ENCODE results near the gene TRIM34. TPM values are rescaled to one million over a fixed set of nuclear protein-coding genes. Genes with fewer than 3 reads are reported as not detected.

The TRIM34 gene
- polyA plus RNA-seq, 1 donor from 2014 or later = not detected

DNA sequence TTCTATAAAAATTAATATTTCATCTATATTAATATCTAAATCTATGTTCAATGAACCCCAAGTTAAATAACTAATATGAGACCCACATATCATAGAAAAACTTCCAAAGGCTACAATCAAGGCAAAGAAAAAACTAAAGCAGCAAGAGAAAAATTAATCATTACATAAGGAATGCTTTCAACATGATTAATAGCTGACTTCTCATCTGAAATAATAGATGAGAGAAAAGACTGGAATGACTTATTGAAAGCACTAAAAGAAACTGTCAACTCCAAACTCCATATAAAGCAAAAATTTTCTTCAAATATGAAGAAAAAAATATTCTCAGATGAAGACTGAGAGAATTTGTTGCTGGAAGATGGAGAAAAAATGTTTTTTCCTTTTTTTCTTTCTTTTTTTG lies 47.0 kb downstream of the TRIM34 start:
- no peak for TF ChIP-seq EZH2 (IDR thresholded peaks at IDR 0.05; ENCODE audit: borderline replicate concordance, insufficient read depth, low read length, poor library complexity, severe bottlenecking)
- no peak for TF ChIP-seq MXI1 (conservative IDR thresholded peaks at IDR 0.05; ENCODE audit: poor library complexity, severe bottlenecking)
- TF ChIP-seq, protein P1, sequence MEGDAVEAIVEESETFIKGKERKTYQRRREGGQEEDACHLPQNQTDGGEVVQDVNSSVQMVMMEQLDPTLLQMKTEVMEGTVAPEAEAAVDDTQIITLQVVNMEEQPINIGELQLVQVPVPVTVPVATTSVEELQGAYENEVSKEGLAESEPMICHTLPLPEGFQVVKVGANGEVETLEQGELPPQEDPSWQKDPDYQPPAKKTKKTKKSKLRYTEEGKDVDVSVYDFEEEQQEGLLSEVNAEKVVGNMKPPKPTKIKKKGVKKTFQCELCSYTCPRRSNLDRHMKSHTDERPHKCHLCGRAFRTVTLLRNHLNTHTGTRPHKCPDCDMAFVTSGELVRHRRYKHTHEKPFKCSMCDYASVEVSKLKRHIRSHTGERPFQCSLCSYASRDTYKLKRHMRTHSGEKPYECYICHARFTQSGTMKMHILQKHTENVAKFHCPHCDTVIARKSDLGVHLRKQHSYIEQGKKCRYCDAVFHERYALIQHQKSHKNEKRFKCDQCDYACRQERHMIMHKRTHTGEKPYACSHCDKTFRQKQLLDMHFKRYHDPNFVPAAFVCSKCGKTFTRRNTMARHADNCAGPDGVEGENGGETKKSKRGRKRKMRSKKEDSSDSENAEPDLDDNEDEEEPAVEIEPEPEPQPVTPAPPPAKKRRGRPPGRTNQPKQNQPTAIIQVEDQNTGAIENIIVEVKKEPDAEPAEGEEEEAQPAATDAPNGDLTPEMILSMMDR (IDR thresholded peaks at IDR 0.05; ENCODE audit: poor library complexity, severe bottlenecking) = no peak
- no peak for TF ChIP-seq POLR2AphosphoS5 (IDR thresholded peaks at IDR 0.05)
- no peak for TF ChIP-seq EP300 (conservative IDR thresholded peaks at IDR 0.05; ENCODE audit: poor library complexity, severe bottlenecking)
- no peak for TF ChIP-seq TAF1 (IDR thresholded peaks at IDR 0.05; ENCODE audit: low read depth)
- no peak for TF ChIP-seq SMC3 (conservative IDR thresholded peaks at IDR 0.05; ENCODE audit: poor library complexity)
- TF ChIP-seq, protein P2, sequence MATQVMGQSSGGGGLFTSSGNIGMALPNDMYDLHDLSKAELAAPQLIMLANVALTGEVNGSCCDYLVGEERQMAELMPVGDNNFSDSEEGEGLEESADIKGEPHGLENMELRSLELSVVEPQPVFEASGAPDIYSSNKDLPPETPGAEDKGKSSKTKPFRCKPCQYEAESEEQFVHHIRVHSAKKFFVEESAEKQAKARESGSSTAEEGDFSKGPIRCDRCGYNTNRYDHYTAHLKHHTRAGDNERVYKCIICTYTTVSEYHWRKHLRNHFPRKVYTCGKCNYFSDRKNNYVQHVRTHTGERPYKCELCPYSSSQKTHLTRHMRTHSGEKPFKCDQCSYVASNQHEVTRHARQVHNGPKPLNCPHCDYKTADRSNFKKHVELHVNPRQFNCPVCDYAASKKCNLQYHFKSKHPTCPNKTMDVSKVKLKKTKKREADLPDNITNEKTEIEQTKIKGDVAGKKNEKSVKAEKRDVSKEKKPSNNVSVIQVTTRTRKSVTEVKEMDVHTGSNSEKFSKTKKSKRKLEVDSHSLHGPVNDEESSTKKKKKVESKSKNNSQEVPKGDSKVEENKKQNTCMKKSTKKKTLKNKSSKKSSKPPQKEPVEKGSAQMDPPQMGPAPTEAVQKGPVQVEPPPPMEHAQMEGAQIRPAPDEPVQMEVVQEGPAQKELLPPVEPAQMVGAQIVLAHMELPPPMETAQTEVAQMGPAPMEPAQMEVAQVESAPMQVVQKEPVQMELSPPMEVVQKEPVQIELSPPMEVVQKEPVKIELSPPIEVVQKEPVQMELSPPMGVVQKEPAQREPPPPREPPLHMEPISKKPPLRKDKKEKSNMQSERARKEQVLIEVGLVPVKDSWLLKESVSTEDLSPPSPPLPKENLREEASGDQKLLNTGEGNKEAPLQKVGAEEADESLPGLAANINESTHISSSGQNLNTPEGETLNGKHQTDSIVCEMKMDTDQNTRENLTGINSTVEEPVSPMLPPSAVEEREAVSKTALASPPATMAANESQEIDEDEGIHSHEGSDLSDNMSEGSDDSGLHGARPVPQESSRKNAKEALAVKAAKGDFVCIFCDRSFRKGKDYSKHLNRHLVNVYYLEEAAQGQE (IDR thresholded peaks at IDR 0.05; ENCODE audit: borderline replicate concordance) = no peak
- TF ChIP-seq RAD21 (conservative IDR thresholded peaks at IDR 0.05) = no peak
- H3K4me3 ChIP-seq (ENCODE audit: low read length) = no peak overlapping the region

DNA sequence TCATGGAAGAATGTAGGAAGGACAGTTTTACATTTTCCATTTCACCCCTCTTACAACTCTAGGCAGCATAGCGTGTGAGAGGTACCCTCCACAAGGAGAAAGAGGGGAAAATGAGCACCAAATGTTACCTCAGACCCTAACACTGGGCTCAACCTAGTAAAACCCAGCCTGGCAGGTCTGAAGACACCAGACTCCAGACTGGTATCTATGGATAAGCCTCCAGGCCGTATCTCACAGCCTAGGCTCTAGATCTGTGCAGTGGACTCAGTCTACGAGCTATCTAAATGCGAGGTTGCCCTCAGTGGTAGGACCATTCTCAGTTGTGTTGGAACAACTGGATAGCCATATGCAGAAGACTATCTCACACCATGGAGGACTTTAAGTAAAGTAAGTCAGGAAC lies 49.6 kb downstream of the TRIM34 start:
- no peaks in the 10 kb centered on the region for H3K79me2 ChIP-seq (replicated peaks; ENCODE audit: insufficient read depth, low read length)
- no peak overlapping the region for H3K4me2 ChIP-seq (ENCODE audit: low read length)
- no peaks in the 10 kb centered on the region for H3K9me2 ChIP-seq (ENCODE audit: insufficient read depth, low read length)
- no peaks in the 10 kb centered on the region for H4K20me1 ChIP-seq (ENCODE audit: insufficient read depth)
- H3K27ac ChIP-seq (ENCODE audit: low read length) = no peak overlapping the region
- H3K27me3 ChIP-seq (ENCODE audit: insufficient read depth, low read depth, low read length) = no peaks in the 10 kb centered on the region
- no peaks in the 10 kb centered on the region for H3K36me3 ChIP-seq (ENCODE audit: insufficient read depth, low read length)
- H3K4me3 ChIP-seq (ENCODE audit: low read length) = no peak overlapping the region
- H3K9me3 ChIP-seq (ENCODE audit: low read length) = no peaks in the 10 kb centered on the region
- no peak overlapping the region for H3K9ac ChIP-seq (ENCODE audit: low read length)
- TF ChIP-seq EP300 (conservative IDR thresholded peaks at IDR 0.05; ENCODE audit: poor library complexity, severe bottlenecking) = no peak
- no peaks in the 10 kb centered on the region for H3F3A ChIP-seq (ENCODE audit: insufficient read depth, low read length, poor library complexity, severe bottlenecking)
- no peak overlapping the region for H2AFZ ChIP-seq (ENCODE audit: low read depth, low read length)

More for the DNA sequence above, 47.0 kb downstream of the TRIM34 start:
- Histone ChIP-seq H3K79me2 (replicated peaks; ENCODE audit: insufficient read depth, low read length) (no peaks in the 10 kb centered on the region), H3F3A (ENCODE audit: insufficient read depth, low read length, poor library complexity, severe bottlenecking) (no peaks in the 10 kb centered on the region), H3K9me2 (ENCODE audit: insufficient read depth, low read length) (no peaks in the 10 kb centered on the region), H3K9ac (ENCODE audit: low read length) (no peak overlapping the region), H2AFZ (ENCODE audit: low read depth, low read length) (no peak overlapping the region), H3K36me3 (ENCODE audit: insufficient read depth, low read length) (no peaks in the 10 kb centered on the region), H3K27me3 (ENCODE audit: insufficient read depth, low read depth, low read length) (no peaks in the 10 kb centered on the region), H3K4me2 (ENCODE audit: low read length) (no peak overlapping the region), H3K27ac (ENCODE audit: low read length) (no peak overlapping the region), H3K9me3 (ENCODE audit: low read length) (no peaks in the 10 kb centered on the region), H4K20me1 (ENCODE audit: insufficient read depth) (no peaks in the 10 kb centered on the region)

DNA sequence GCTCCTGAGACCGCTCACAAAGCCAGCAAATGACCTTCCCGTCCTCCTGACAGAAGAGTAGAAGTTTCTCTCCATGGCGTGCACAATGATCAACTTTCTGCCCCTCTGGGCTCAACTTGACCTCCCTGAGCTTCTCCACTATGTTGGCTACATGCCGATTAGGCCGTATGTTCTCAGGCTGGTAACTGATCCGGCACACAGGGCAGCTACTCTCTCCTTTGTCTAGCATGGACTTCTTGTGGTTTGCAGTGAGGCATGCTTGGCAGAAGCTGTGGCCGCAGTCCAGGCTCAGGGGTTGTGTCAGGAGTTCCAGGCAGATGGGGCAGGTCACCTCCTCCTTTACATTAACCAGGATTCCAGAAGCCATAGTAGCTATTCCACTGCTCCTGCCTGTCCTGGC lies 55.0 kb downstream of the TRIM34 start:
- Histone ChIP-seq H3K27me3 (ENCODE audit: insufficient read depth, low read depth, low read length) (no peaks in the 10 kb centered on the region), H3K9me2 (ENCODE audit: insufficient read depth, low read length) (no peaks in the 10 kb centered on the region), H4K20me1 (ENCODE audit: insufficient read depth) (no peaks in the 10 kb centered on the region), H3F3A (ENCODE audit: insufficient read depth, low read length, poor library complexity, severe bottlenecking) (no peaks in the 10 kb centered on the region), H3K4me3 (ENCODE audit: low read length) (no peak overlapping the region), H3K9ac (ENCODE audit: low read length) (no peak overlapping the region), H3K27ac (ENCODE audit: low read length) (no peak overlapping the region), H2AFZ (ENCODE audit: low read depth, low read length) (no peak overlapping the region), H3K9me3 (ENCODE audit: low read length) (no peaks in the 10 kb centered on the region), H3K4me2 (ENCODE audit: low read length) (no peak overlapping the region), H3K79me2 (replicated peaks; ENCODE audit: insufficient read depth, low read length) (no peaks in the 10 kb centered on the region), H3K36me3 (ENCODE audit: insufficient read depth, low read length) (no peaks in the 10 kb centered on the region)
- TF ChIP-seq, protein P2 (IDR thresholded peaks at IDR 0.05; ENCODE audit: borderline replicate concordance) = no peak
- TF ChIP-seq EZH2 (IDR thresholded peaks at IDR 0.05; ENCODE audit: borderline replicate concordance, insufficient read depth, low read length, poor library complexity, severe bottlenecking) (no peak), RAD21 (conservative IDR thresholded peaks at IDR 0.05) (no peak), TAF1 (IDR thresholded peaks at IDR 0.05; ENCODE audit: low read depth) (no peak), SMC3 (conservative IDR thresholded peaks at IDR 0.05; ENCODE audit: poor library complexity) (no peak), EP300 (conservative IDR thresholded peaks at IDR 0.05; ENCODE audit: poor library complexity, severe bottlenecking) (no peak), MXI1 (conservative IDR thresholded peaks at IDR 0.05; ENCODE audit: poor library complexity, severe bottlenecking) (no peak), POLR2AphosphoS5 (IDR thresholded peaks at IDR 0.05) (no peak)
- TF ChIP-seq, protein P1 (IDR thresholded peaks at IDR 0.05; ENCODE audit: poor library complexity, severe bottlenecking) = no peak

Data from neural cell (in vitro differentiated cells).